ENCODE data around the gene DTYMK.

The DTYMK gene

GRCh38 chr2:241702155-241703031 lies 15.8 kb upstream of the DTYMK start:
- peak overlapping the region; percentile 83 for H3K4me3 ChIP-seq (ENCODE audit: low read depth, low read length)
- CTCF ChIA-PET, result interaction anchor here (0.9 to 2.5 kb wide), 6 partner anchors 11 to 176 kb away, joined by 3 to 12 read pairs (median 7); partner anchors contain the start of gene D2HGDH
- POLR2A ChIA-PET, result interaction anchor here (0.7 to 2.1 kb wide), 9 partner anchors 10 to 34 kb away, joined by 3 to 10 read pairs (median 4); partner anchors contain the start of genes D2HGDH and DTYMK
- DNase-seq (ENCODE audit: low read depth, low spot score), result no peak
- TF ChIP-seq CTCF (IDR thresholded peaks at IDR 0.05; ENCODE audit: insufficient read depth, low read length, missing control alignments), result peak; percentile 53

GRCh38 chr2:241701399-241702154 lies 15.0 kb upstream of the DTYMK start, which contains the start of gene ING5:
ING5 (plus strand) TSS chr2:241702039; CDS start chr2:241702066, 27 bp downstream.
- no peak for TF ChIP-seq CTCF (IDR thresholded peaks at IDR 0.05; ENCODE audit: insufficient read depth, low read length, missing control alignments)

GRCh38 chr2:241701149-241701398 lies 14.5 kb upstream of the DTYMK start:
- ChIA-PET CTCF (interaction anchor here (0.7 to 2.0 kb wide), 3 partner anchors 10 to 31 kb away, joined by 3 to 7 read pairs (median 3); no protein-coding TSS in a partner anchor), POLR2A (interaction anchor here (1.2 to 2.1 kb wide), 4 partner anchors 9 to 35 kb away, joined by 3 to 10 read pairs (median 7); partner anchors contain the start of genes D2HGDH and DTYMK)
- peak overlapping the region; percentile 80 for H3K4me3 ChIP-seq (ENCODE audit: low read depth, low read length)
- peak; percentile 9 for DNase-seq (ENCODE audit: low read depth, low spot score)
- peak; percentile 66 for TF ChIP-seq CTCF (IDR thresholded peaks at IDR 0.05; ENCODE audit: insufficient read depth, low read length, missing control alignments)

More at GRCh38 chr2:241701399-241702154, 15.0 kb upstream of the DTYMK start, which contains the start of gene ING5:
- DNase-seq (ENCODE audit: low read depth, low spot score), result peak; percentile 9
- ChIA-PET POLR2A (interaction anchor here (0.6 to 2.1 kb wide), 7 partner anchors 9 to 174 kb away, joined by 3 to 10 read pairs (median 6); partner anchors contain the start of genes D2HGDH and DTYMK), CTCF (interaction anchor here (0.9 to 2.4 kb wide), 4 partner anchors 13 to 177 kb away, joined by 3 to 10 read pairs (median 5); no protein-coding TSS in a partner anchor)
- H3K4me3 ChIP-seq (ENCODE audit: low read depth, low read length), result peak within 1 kb of the TSS; percentile 83

GRCh38 chr2:241695651-241696050 lies 9.0 kb upstream of the DTYMK start:
- H3K4me3 ChIP-seq (ENCODE audit: low read depth, low read length), result no peak overlapping the region
- ChIA-PET CTCF (interaction anchor here (1.1 kb wide), 1 partner anchor 35 kb away, joined by 3 read pairs; no protein-coding TSS in a partner anchor), POLR2A (interaction anchor here (0.7 kb wide), 1 partner anchor 61 kb away, joined by 3 read pairs; no protein-coding TSS in a partner anchor)
- no peak for DNase-seq (ENCODE audit: low read depth, low spot score)
- no peak for TF ChIP-seq CTCF (IDR thresholded peaks at IDR 0.05; ENCODE audit: insufficient read depth, low read length, missing control alignments)

- ChIA-PET CTCF (interaction anchor here (0.7 to 2.7 kb wide), 3 partner anchors 33 to 186 kb away, joined by 3 to 8 read pairs (median 5); partner anchors contain the start of gene D2HGDH), POLR2A (interaction anchor here (1.9 kb wide), 1 partner anchor 9 kb away, joined by 8 read pairs; the partner anchor contains the start of gene ING5)
- TF ChIP-seq CTCF (IDR thresholded peaks at IDR 0.05; ENCODE audit: insufficient read depth, low read length, missing control alignments), result no peak
- peak; percentile 60 for DNase-seq (ENCODE audit: low read depth, low spot score)
- H3K4me3 ChIP-seq (ENCODE audit: low read depth, low read length), result no peak overlapping the region
Measured at GRCh38 chr2:241692448-241692847, 5.8 kb upstream of the DTYMK start.

Measured in AG04449 (cell line).